MM.1S (cell line): ENCODE measurements around the gene DTX4.

Experiments used
- DNase-seq: peaks from one replicate; pipeline ENCODE4 v3.0.0-alpha.2; 2015
- H2AFZ ChIP-seq: fragments of 300-600 bp; sonication (generic); 2 replicates; pipeline ENCODE4 v1.6.0; 2016; ENCODE audit warnings: antibody characterized with exemption, low read length
- H3F3A ChIP-seq: fragments of 300-600 bp; sonication (generic); 2 replicates; pipeline ENCODE4 v1.6.1; 2016; ENCODE audit warnings: mild to moderate bottlenecking, antibody characterized with exemption, low read length, moderate library complexity, mixed read lengths; ENCODE audit not compliant: insufficient read depth
- H3K27ac ChIP-seq: fragments of 300-600 bp; sonication (generic); 2 replicates; pipeline ENCODE4 v1.5.1; 2016; ENCODE audit warnings: mild to moderate bottlenecking, low read length
- H3K27me3 ChIP-seq: fragments of 300-600 bp; sonication (generic); replicated peaks from 2 replicates; pipeline ENCODE4 v1.6.0; 2016; ENCODE audit warnings: low read length; ENCODE audit not compliant: insufficient read depth
- H3K36me3 ChIP-seq: fragments of 300-600 bp; sonication (generic); replicated peaks from 2 replicates; pipeline ENCODE4 v1.6.1; 2016; ENCODE audit warnings: mild to moderate bottlenecking, low read length, mixed read lengths; ENCODE audit not compliant: insufficient read depth
- H3K4me1 ChIP-seq: fragments of 300-600 bp; sonication (generic); 2 replicates; pipeline ENCODE4 v1.6.1; 2016; ENCODE audit warnings: low read length, mixed read lengths
- H3K4me2 ChIP-seq: fragments of 300-600 bp; sonication (generic); 2 replicates; pipeline ENCODE4 v1.6.0; 2016; ENCODE audit warnings: low read depth, low read length
- H3K4me3 ChIP-seq: fragments of 300-600 bp; sonication (generic); 2 replicates; pipeline ENCODE4 v1.5.1; 2016; ENCODE audit warnings: low read length, mixed read lengths
- H3K79me2 ChIP-seq: fragments of 300-600 bp; sonication (generic); 2 replicates; pipeline ENCODE4 v1.6.1; 2016; ENCODE audit warnings: mixed run types, low read length, mixed read lengths
- H3K9ac ChIP-seq: fragments of 300-600 bp; sonication (generic); 2 replicates; pipeline ENCODE4 v1.6.1; 2016; ENCODE audit warnings: low read length, mixed read lengths
- H3K9me2 ChIP-seq: fragments of 300-600 bp; sonication (generic); replicated peaks from 2 replicates; pipeline ENCODE4 v1.6.1; 2016; ENCODE audit warnings: mild to moderate bottlenecking, low read length, mixed read lengths; ENCODE audit not compliant: insufficient read depth
- H3K9me3 ChIP-seq: fragments of 300-600 bp; sonication (generic); replicated peaks from 2 replicates; pipeline ENCODE4 v1.6.1; 2016; ENCODE audit warnings: mild to moderate bottlenecking, low read length, mixed read lengths; ENCODE audit not compliant: insufficient read depth
- H4K20me1 ChIP-seq: fragments of 300-600 bp; sonication (generic); 2 replicates; pipeline ENCODE4 v1.6.1; 2016; ENCODE audit warnings: mild to moderate bottlenecking, low read length, moderate library complexity, mixed read lengths; ENCODE audit not compliant: insufficient read depth
- EZH2 ChIP-seq: fragments of 300-600 bp; sonication (generic); optimal IDR thresholded peaks from 2 replicates; pipeline ENCODE3; 2017; ENCODE audit warnings: low read depth, mild to moderate bottlenecking, antibody characterized with exemption, low read length, mixed read lengths
- EZH2phosphoT487 ChIP-seq: fragments of 300-600 bp; sonication (generic); IDR thresholded peaks from 2 replicates; pipeline ENCODE4 v1.6.1; 2018; ENCODE audit warnings: antibody characterized with exemption, low read length
- TF ChIP-seq, protein P1 (sequence below): fragments of 300-600 bp; sonication (generic); IDR thresholded peaks from 2 replicates; pipeline ENCODE4 v1.5.1; 2016; ENCODE audit warnings: antibody characterized with exemption, low read length, mixed read lengths

The DTX4 gene

DNA sequence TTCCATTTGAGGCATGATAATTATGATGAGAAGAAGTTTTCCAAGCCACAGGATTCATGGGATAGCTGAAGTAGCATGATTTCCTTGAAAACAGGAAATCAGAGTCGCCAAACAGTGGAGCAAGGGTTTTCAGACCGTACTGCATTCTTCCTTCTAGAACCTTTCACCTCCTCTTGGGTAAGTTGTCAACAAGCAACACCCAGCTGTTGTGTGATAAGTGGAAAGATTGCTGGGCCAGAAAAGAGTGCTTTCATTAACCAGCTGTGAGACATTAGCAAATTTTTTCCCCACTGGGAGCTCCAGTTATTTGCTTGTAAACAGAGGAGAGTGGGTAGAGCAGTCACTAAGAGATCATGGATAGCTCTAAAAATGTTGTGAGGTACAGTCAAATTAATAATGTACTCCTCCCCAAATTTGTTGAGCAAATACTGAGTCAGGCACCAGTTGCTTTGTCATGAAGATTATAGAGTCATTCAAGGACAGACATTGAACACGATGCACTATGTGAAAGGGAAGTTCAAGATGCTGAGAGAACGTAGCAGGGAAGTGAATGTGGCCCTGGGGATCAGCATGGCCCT is 52.5 kb downstream of the DTX4 start:
- Histone ChIP-seq H3K27ac (no peak overlapping the region), H3K9me2 (no peaks in the 10 kb centered on the region), H3K79me2 (no peaks in the 10 kb centered on the region), H3K36me3 (no peaks in the 10 kb centered on the region), H3F3A (no peaks in the 10 kb centered on the region), H3K27me3 (no peaks in the 10 kb centered on the region), H3K4me3 (no peak overlapping the region), H3K9ac (no peak overlapping the region), H3K4me1 (peaks cover 4% of the 10 kb centered on the region; the same call in 1 of the 2 replicates), H2AFZ (no peak overlapping the region), H3K4me2 (no peak overlapping the region), H3K9me3 (no peaks in the 10 kb centered on the region), H4K20me1 (no peaks in the 10 kb centered on the region)
- TF ChIP-seq, protein P1, sequence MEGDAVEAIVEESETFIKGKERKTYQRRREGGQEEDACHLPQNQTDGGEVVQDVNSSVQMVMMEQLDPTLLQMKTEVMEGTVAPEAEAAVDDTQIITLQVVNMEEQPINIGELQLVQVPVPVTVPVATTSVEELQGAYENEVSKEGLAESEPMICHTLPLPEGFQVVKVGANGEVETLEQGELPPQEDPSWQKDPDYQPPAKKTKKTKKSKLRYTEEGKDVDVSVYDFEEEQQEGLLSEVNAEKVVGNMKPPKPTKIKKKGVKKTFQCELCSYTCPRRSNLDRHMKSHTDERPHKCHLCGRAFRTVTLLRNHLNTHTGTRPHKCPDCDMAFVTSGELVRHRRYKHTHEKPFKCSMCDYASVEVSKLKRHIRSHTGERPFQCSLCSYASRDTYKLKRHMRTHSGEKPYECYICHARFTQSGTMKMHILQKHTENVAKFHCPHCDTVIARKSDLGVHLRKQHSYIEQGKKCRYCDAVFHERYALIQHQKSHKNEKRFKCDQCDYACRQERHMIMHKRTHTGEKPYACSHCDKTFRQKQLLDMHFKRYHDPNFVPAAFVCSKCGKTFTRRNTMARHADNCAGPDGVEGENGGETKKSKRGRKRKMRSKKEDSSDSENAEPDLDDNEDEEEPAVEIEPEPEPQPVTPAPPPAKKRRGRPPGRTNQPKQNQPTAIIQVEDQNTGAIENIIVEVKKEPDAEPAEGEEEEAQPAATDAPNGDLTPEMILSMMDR, result no peak
- TF ChIP-seq EZH2phosphoT487 (no peak), EZH2 (no peak)
- DNase-seq, result no peak

GRCh38 chr11:59225017-59225416 is 53.1 kb downstream of the DTX4 start:
- H3K27me3 ChIP-seq, result no peaks in the 10 kb centered on the region
- peaks cover 4% of the 10 kb centered on the region; the same call in 1 of the 2 replicates for H3K4me1 ChIP-seq
- no peak for DNase-seq
- no peaks in the 10 kb centered on the region for H3K79me2 ChIP-seq
- H3K27ac ChIP-seq, result no peak overlapping the region
- H3K4me3 ChIP-seq, result no peak overlapping the region
- no peaks in the 10 kb centered on the region for H3K9me3 ChIP-seq
- H3K9me2 ChIP-seq, result no peaks in the 10 kb centered on the region
- no peak overlapping the region for H3K9ac ChIP-seq
- no peaks in the 10 kb centered on the region for H3K36me3 ChIP-seq
- no peaks in the 10 kb centered on the region for H4K20me1 ChIP-seq
- TF ChIP-seq EZH2phosphoT487 (no peak), EZH2 (no peak)
- TF ChIP-seq, protein P1, result no peak
- no peak overlapping the region for H2AFZ ChIP-seq
- H3F3A ChIP-seq, result no peaks in the 10 kb centered on the region
- no peak overlapping the region for H3K4me2 ChIP-seq

- Histone ChIP-seq H3K9me3 (no peaks in the 10 kb centered on the region), H3K4me1 (peaks cover 4% of the 10 kb centered on the region; the same call in 1 of the 2 replicates), H3K9me2 (no peaks in the 10 kb centered on the region), H3K27ac (no peak overlapping the region), H4K20me1 (no peaks in the 10 kb centered on the region), H3K36me3 (no peaks in the 10 kb centered on the region), H3K4me2 (no peak overlapping the region), H2AFZ (no peak overlapping the region), H3F3A (no peaks in the 10 kb centered on the region), H3K9ac (no peak overlapping the region), H3K79me2 (no peaks in the 10 kb centered on the region), H3K27me3 (no peaks in the 10 kb centered on the region), H3K4me3 (no peak overlapping the region)
- TF ChIP-seq, protein P1, result no peak
- TF ChIP-seq EZH2phosphoT487, result no peak
- no peak for TF ChIP-seq EZH2
- no peak for DNase-seq
Observed at GRCh38 chr11:59226396-59226795, 54.5 kb downstream of the DTX4 start.
